Amygdala (tissue), 56 donors: ENCODE data around the gene TOLLIP.
"Not testable (repeated sequence)": the region's sequence is repeated elsewhere in the genome, so short reads cannot be mapped to it uniquely, and the experiment has no call there.

Experiments used
- DNase-seq, 56 donors: peaks; one replicate each; lab custom pipeline; 2025; lab: John Stamatoyannopoulos, UW

TOLLIP gene

DNA sequence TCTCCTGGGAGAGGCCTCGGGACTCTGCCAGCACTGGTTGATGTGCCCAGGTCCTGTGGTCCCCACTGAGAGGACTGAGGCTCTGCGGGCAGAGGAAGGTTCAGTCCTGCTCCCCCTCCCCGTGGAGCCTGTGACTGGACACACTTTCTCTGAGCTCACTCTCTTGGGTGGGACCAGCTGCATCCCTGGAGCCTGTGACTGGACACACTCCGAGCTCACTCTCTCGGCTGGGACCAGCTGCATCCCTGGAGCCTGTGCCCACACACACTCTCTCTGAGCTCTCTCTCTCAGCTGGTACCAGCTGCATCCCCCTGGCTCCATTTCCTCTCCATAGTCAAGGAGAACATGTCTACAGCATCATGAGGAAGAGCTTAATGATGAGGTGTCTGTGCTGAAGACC is 39.5 kb downstream of the TOLLIP start:
- DNase-seq, result peak in 16 of 56 donors; percentile 6 to 62 (median 42)

DNA sequence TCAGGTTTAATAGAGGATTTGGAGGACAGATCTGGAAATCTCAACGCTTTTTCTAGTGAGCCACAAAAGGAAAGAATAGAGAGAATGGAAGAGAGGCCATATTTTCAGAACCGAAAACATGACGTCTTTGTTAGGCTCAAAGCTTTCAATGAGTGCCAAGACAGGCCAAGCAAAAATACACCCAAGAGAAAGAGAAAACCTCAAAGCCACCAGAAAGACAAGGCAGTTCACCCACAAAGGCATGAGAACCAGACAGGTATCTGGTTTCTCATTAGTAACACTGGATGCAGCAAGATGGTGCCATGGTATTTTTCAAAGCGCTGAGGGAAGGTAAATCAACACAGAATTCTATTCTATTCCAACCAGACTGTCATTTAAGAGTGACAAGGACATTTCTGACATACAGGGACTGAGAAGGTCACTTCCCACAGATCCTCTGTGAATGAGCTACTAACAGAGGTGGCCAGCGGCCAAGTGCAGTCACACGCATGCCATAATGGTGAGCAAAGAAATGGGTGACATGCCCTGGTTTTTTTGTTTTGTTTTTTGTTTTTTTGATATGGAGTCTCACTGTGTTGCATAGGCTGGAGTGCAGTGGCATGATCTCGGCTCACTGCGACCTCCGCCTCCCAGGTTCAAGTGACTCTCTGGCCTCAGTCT is 41.9 kb downstream of the TOLLIP start:
- peak in 5 of 56 donors; percentile 4 to 52 (median 29) for DNase-seq

DNA sequence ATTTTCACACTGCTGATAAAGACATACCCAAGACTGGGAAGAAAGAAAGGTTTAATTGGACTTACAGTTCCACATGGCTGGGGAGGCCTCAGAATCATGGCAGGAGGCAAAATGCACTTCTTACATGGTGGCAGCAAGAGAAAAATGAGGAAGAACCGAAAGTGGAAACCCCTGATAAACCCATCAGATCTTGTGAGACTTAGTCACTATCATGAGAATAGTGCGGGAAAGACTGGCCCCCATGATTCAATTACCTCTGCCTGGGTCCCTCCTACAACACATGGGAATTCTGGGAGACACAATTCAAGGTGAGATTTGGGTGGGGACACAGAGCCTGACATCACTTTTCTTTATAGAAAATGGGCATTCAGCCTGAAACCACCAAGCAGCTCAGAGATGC is 42.5 kb downstream of the TOLLIP start:
- not testable (repeated sequence) for DNase-seq

DNA sequence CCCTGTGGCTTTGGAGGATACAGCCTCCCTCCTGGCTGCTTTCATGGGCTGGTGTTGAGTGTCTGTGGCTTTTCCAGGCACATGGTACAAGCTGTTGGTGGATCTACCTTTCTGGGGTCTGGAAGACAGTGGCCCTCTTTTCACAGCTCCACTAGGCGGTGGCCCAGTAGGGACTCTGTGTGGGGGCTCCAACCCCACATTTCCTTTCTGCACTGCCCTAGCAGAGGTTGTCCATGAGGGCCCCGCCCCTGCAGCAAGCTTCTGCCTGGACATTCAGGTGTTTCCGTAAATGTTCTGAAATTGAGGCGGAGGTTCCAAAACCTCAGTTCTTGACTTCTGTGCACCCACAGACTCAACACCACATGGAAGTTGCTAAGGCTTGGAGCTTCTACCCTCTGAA is 44.0 kb downstream of the TOLLIP start:
- DNase-seq, result not testable (repeated sequence)

DNA sequence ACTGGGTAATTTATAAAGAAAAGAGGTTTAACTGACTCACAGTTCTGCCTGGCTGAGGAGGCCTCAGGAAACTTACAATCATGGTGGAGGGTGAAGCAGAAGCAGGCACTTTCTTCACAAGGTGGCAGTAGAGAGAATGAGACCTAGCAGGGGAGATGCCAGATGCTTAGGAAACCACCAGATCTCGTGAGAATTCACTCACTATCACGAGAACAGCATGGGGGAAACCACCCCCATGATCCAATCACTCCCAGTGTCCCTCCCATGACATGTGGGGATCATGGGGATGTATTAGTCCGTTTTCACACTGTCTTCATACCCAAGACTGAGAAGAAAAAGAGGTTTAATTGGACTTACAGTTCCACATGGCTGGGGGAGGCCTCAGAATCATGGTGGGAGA is 45.0 kb downstream of the TOLLIP start:
- DNase-seq, result peak in 5 of 56 donors; percentile 15 to 32 (median 17)

DNA sequence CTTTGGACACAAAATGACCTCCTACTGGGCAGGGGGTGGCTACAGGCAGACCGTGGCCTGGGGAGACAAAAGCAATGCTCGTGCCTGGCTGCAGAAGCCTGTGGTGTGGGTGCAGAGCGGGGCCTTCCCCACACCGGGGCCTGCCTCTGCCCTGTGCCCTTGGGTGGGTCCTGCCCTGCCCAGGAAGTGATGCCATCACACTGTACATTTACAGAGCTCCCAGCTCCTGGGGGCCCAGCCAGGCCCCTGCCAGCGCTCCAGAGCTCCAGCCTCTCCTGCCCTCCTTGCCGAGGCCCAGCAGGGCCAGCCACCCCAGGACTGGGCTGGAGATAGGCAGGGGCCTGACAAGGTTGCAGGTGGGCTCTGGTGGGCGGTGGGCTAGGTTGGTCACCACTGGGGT is 46.4 kb downstream of the TOLLIP start:
- no peak for DNase-seq

DNA sequence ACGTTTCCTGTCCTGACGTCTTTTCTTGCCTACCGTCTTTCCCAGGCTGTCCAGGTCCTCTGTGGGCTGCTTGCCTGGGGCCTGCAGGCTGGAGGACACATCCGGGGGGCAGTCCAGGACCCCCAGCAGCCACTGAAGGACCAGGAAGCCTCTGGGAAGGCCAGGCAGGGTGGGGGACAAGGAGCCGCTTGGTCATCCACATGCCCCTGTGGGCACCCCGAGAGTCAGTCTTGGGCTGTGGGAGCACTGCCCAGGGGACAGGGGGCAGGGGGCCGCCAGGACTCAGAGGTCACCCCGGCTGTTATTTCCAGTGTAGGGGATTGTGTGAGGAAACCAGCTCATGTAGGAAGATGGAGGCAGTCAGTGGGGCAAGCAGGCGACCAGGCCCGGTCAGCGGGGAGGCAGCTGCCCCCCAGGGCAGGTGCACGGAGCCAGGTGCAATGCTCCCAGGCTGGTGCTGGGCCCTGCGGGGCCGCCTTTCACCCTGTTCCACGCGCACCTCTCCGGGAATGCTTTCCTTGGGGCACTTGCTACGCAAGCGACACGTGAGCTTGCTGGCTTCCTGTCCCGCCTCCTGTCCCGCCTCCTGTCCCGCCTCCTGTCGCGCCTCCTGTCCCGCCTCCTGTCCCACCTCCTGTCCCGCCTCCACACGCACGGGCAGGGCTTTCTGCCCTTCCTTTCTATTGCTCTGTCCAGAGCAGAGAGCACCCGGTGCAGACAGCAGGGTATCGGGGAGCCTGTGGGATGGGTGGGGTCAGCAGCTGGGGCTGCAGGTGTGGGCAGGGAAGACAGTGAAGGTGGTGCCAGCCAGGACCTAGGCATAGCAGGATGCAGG is 47.0 kb downstream of the TOLLIP start:
- DNase-seq, result peak in 55 of 56 donors; percentile 29 to 98 (median 86)

DNA sequence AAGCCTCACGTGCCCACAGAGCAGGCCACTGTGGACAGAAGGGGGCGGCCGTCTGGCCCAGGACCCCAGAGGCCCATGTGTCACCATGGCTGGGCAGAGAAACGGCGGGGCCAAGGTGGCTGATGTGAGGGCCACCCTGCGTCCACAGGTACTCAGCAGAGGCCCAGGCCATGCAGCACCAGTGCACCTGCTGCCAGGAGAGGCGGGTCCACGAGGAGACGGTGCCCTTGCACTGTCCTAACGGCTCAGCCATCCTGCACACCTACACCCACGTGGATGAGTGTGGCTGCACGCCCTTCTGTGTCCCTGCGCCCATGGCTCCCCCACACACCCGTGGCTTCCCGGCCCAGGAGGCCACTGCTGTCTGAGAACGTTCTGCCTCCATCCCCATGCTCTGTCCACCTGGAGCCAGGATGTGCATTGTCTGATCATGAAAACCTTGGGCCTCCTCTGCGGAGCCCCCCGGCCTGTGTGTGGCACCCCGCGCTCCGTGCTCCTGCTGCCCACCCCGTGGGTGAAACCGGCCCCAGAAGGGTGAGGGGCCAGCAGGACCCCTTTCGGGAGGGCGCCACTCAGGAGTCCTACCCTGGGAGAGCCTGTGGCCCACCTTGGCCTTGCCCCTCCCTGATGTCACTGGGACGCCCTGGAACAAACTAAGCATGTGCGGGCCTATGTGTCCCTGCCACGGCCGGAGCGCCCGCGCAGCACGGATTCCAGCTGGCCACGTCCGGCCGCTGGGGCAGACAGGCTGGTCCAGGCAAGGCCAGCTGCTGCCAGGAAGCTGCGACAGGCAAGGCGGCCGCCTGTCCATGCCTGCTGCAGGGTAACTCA is 48.0 kb downstream of the TOLLIP start:
- no peak for DNase-seq

DNA sequence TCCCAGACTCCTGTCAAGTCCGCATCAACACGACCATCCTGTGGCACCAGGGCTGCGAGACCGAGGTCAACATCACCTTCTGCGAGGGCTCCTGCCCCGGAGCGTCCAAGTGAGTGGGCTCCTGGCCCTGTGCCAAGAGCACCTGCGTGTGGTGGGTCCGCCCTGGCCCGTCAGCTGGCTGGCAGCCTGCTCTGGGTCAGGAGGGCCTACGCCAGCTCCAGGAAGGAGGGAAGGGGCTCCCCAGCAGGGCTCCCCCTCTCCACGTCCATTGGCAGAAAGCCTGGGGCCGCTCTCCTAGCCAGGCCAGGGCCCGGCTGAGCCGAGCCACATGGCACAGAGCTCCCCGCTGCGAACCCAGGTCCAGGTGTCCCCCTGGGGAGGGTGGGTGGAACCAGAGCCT is 48.8 kb downstream of the TOLLIP start:
- no peak for DNase-seq

DNA sequence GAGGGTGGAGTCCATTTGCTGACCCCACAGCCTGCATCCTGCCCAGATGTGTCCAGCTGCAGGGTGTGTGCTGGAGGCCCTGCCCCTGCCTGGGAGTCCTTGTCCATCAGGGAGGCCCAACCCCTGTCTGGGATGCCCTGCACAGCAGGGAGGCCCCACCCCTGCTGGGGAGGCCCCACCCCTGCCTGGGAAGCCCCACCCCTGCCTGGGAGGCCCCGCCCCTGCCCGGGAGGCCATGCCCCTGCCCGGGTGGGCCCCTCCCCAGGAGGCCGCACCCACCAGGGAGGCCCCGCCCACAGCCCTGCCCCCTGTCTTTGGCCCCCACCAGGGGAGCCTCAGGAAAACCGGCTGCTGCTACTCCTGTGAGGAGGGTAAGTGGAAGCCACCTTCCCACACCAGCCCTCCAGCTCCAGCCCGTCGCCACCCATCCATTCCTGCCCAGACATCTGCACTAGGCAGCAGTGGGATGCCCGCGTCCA is 49.4 kb downstream of the TOLLIP start:
- peak in 1 of 56 donors; percentile 26 for DNase-seq

DNA sequence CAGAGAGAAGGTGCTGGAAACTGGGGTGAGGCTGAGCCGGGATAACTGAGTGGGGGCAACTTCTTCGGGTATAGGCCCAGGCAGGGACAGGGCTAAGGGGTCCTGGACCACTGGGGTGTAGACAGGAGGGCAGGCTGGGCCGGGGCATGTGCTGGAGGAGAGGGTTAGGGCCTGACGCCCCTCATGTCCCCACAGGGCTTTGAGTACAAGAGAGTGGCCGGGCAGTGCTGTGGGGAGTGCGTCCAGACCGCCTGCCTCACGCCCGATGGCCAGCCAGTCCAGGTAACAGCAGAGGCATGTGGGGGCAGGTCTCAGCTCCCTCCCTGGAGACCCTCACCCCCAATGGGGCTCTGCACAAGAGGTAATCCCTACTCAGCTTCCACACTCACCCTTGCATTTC is 49.9 kb downstream of the TOLLIP start:
- DNase-seq, result no peak

DNA sequence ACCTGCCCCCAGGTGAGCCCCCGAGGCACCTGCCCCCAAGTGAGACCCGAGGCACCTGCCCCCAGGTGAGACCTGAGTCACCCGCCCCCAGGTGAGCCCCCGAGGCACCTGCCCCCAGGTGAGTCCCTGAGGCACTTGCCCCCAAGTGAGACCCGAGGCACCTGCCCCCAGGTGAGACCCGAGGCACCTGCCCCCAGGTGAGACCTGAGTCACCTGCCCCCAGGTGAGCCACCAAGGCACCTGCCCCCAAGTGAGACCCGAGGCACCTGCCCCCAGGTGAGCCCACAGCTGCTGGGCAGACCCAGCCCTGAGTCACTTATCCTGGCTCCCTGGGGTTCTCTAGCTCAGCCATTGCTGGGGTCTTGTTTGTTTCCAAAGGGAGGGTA is 50.4 kb downstream of the TOLLIP start:
- DNase-seq, result no peak

DNA sequence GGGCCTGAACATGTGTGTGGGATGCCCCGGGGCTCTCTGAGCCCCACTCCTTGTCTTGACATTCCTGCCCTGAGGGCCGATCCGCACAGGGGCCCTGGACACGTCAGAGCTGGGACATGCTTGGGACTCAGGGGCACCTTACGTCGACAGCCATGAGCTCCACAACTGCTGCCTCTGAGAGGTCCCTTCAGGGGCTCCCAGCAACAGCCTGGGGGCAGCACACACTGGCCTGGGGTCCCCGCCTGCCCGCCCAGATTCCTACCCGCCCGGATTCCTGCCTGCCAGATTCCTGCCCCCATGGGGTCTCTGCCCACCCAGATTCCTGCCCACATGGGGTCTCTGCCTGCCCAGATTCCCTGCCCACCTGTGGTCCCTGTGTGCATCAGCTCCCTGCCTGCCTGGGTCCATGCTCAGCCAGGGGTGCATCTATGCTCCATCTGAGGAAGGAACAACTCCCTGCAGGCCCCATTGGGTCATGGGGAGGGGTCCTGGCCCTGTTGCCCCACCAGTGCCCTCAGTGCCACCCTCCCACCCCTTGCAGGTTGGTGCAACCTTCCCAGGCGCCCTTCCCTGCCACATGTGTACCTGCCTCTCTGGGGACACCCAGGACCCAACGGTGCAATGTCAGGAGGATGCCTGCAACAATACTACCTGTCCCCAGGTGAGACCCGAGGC is 50.9 kb downstream of the TOLLIP start:
- DNase-seq, result no peak

DNA sequence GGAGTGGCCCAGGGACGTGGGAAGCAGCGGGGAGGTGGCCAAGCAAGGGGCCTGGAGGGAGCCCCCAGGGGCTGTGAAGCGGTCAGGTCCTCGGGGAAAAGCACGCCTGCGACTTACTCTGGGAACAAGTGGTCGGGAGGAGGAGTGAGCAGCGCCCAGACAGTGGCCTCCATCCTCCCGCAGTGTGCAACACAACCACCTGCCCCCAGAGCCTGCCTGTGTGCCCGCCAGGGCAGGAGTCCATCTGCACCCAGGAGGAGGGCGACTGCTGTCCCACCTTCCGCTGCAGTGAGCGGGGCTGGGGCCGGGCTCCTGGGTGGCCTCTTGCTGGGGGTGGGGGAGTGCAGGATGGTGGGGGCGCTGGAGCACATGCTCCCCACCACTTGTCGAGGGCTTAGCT is 51.5 kb downstream of the TOLLIP start:
- DNase-seq, result no peak

DNA sequence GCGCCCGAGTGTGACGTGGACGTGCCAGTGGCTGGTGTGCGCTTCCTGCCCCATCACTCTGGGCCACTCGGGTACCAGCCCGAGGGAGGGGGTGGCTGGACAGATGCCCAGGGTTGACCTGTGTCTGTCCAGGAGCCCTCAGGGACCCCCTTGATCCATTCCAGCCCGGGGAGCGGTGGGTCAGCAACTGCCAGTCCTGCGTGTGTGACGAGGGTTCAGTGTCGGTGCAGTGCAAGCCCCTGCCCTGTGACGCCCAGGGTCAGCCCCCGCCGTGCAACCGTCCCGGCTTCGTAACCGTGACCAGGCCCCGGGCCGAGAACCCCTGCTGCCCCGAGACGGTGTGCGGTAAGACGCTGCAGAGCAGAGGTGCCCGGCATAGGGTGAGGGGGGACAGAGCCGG is 52.1 kb downstream of the TOLLIP start:
- no peak for DNase-seq

DNA sequence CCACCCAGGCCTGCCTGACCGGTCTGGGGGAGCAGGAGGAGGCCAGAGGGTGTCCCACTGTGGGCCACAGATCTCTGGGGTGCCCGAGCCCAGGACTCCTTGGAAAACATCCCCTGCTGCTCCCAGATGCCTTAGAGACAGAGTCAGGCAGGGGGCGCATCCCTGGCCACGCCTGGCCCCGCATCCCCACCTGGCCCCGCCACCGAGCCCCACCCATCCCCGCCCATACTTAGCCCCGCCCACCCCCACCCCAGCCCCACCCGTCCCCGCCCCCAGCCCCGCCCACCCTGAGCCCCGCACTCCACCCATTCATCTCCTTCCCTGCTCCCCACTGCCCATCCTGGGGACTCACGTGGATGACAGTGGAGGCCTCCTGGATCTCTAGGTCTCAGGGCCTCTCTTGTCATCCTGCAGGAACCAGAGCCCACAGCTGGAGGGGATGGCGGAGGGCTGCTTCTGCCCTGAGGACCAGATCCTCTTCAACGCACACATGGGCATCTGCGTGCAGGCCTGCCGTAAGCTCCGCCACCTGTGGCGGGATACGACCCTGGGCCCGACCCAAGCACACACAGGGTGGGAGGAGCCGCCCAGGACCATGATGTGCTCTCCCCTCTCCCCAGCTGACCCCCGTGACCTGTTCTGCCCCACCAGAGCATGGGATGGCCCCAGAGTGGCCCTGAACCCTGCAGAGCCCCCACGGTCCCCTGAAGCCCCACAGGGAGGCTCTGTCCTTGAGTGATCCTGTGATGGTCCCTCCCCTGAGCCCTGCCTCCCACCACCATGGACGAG is 53.0 kb downstream of the TOLLIP start:
- no peak for DNase-seq

DNA sequence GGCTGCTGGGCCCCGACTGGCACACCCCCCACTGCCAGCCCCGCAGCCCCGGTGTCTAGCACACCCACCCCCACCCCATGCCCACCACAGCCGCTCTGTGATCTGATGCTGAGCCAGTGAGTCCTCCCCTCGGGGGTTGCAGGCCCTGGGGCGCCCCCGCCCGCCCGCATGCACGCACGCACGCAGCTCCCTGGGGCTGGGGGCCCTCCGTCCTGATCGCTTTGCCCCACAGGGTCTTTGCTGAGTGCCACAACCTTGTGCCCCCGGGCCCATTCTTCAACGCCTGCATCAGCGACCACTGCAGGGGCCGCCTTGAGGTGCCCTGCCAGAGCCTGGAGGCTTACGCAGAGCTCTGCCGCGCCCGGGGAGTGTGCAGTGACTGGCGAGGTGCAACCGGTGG is 54.3 kb downstream of the TOLLIP start:
- DNase-seq, result no peak

DNA sequence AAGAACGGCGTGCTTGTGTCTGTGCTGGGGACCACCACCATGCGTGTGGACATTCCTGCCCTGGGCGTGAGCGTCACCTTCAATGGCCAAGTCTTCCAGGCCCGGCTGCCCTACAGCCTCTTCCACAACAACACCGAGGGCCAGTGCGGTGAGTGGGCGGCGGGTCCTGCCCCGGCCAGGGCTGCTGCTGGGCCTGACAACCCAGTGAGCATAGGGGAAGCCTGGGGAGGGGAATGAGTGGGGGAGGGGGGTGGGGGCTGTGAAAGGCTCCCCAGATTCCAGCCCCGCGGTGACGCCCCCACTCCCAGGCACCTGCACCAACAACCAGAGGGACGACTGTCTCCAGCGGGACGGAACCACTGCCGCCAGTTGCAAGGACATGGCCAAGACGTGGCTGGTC is 54.7 kb downstream of the TOLLIP start:
- no peak for DNase-seq

DNA sequence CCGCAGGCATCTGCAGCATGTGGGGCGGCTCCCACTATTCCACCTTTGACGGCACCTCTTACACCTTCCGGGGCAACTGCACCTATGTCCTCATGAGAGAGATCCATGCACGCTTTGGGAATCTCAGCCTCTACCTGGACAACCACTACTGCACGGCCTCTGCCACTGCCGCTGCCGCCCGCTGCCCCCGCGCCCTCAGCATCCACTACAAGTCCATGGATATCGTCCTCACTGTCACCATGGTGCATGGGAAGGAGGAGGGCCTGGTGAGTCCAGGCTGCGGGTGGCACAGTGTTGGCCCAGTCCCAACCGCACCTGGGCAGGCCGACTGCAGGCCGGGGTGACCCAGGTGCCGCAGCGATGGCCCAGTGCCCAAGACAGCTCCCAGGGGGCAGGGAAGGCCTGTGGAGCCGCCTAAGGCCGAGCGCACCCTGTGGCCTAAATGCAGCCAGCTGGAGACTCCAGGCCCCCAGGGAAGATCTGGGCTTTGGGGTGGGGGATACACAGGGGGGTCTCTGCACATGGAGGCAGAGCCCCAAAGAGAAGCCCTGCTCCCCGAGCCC is 55.3 kb downstream of the TOLLIP start:
- DNase-seq, result no peak
